Measurements from ENCODE around the gene TARBP2.

TARBP2 gene, protein sequence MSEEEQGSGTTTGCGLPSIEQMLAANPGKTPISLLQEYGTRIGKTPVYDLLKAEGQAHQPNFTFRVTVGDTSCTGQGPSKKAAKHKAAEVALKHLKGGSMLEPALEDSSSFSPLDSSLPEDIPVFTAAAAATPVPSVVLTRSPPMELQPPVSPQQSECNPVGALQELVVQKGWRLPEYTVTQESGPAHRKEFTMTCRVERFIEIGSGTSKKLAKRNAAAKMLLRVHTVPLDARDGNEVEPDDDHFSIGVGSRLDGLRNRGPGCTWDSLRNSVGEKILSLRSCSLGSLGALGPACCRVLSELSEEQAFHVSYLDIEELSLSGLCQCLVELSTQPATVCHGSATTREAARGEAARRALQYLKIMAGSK

DNA sequence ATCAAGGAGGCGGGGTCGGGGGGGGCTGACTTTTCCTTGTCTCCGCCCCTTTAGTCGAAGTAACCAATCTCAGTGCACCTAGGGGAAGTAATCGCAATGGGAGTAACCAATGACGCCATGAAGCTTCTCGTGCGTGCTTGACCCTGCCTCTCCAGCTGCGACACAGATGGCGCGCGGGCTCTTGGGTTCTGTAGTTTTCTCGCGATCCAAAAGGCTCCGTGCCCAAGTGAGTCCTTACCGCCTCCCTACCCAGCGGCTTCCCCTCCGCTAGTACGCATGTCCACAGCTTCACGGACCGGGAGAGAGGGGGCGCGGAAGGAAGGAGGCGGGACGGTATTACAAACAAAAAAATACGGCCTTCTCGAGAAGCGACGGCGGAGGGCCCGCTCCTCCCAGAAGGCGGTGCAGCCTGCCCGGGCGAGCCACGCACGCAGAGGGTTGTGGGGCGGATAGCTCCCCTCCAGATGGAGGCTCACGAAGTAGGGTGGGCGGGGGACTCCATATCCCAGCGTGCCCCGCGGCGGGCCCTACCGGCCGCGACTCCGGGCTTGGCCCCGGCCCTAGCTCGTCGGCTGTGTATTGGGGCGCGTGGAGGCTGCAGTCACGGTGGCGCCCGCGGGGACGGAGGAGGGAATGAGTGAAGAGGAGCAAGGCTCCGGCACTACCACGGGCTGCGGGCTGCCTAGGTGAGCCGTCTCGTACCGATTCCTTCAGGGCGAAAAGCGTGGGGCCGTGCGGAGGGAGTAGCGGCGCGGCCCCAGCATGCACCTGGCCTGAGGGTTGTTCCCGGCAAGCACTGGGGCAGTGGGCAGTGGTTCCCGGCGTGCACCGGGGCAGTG, at the start of gene TARBP2:
Gene TARBP2 (plus strand): TSS at position 508 of the 839 bp plus-strand sequence. CDS start 126 bp downstream, at position 634.
- DNase-seq = peak; percentile 93

DNA sequence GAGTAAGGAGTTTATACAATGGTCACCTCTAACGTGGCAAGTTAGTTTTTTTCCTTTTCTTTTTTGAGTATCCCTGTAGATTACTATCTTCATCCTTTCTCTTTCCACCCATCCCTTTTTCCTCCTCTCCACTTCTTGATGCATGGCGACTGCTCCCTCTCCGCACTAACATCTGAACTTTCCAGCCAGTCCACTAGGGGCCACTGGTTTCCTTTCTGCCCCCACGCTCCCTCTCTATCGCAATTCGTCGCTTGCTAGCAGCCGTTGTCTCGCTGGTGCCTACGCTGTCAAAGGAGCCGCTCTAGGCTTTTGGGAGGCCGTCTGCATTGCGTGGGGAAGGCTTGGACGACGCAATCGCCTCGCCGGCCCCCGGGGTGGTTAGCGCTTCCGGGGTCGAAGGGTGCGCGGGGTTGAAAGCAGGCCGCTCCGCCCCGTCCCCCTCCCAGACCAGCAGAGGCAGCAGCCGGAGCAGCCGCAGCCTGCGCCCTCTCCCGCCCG, 49.4 kb upstream of the TARBP2 start, which contains the start of gene PCBP2:
Gene PCBP2 (plus strand): TSS at position 442 of the 498 bp plus-strand sequence. CDS start 2,699 bp downstream, outside the sequence.
- peak; percentile 91 for DNase-seq

DNA sequence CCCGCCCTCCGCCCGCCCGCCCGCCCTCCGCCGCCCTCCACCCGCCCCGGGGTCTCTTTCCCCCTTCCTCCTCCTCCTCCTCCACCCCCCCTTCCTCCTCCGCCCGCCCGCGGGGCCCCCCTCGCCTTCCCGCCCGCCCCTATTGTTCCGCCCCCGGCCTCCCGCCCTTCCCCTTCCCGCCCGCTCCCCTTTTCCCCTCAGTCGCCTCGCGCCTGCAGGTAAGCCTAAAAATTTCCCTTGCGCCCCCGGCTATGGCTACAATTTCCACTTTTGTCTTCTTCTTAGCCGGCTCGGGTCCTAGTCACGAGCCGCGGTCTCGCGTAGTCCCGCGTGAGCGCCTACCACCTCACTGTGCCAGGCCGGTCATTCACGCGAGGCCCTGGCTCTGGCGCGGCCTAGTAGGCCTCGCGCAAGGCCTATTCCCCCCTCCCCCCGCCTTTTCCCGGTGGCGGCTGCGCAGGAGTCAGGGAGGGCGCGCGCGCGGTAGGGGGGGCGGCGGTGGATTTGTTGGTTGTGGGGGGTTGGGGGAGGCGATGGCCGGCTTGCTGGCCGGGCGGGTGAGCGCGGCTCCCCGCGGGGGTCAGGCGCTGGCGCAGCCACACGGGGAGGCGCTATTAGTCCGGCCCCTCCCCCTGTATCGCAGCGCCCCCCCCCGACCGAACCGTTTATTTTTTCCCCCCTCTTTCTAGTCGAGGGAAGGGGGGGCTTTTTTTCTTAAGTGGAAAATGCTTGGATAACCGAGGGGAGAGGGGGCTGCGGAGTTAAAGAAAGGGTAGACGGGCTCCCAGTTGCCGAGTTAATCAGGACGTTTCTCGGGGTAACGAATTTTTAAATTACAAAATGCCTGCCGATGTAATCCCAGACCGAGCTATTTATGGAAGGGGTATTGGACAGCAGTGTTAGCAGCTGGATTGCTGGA, 48.7 kb upstream of the TARBP2 start:
- peak; percentile 51 for DNase-seq

DNA sequence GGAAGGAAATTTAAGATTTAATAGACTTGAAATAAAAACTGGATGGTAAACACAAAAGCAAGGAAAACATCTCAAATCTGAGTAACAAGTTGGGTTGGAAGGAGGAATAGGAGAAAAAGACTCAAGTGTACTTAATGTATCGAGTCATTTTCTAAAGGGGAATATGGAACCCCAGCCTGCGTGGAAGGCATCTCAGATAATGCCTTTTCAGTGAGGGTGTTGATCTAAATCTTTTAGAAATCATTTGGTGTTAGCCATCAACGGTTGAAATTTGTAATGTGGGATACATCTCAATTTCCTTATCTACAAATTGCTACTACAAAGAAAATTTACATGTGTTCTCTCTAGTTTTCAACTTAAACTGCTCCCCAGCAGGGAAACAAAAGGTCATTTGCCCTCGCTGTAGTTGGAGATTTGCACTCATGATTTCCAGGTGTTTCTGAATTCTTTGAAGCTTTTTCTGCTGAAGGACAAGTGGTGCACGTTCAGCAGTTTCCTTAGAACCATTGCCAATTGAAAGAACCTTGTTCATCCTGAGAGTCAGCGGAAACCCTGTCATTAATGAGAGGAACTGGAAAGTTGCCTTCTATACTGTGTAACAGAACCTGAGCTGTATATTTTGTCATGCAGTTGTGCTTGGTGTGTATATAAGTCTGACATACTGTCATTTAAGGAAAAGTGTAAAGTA, 47.0 kb upstream of the TARBP2 start:
- DNase-seq = no peak

DNA sequence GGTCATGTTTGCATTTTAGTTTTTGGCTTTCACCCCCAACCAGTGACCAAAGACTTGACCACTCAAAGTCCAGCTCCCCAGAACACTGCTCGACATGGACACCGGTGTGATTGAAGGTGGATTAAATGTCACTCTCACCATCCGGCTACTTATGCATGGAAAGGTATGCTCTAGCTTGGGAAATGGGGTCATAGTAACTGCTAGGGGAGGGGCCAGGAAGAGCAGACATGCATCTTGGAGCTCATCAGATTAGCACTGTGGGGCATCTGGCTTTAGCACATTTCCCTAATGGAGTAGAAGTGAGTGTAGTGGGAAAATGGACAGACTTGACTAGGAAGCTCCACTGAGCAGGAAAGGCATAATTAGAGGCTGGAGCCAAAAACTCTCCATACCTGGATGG, 46.4 kb upstream of the TARBP2 start:
- DNase-seq = no peak

DNA sequence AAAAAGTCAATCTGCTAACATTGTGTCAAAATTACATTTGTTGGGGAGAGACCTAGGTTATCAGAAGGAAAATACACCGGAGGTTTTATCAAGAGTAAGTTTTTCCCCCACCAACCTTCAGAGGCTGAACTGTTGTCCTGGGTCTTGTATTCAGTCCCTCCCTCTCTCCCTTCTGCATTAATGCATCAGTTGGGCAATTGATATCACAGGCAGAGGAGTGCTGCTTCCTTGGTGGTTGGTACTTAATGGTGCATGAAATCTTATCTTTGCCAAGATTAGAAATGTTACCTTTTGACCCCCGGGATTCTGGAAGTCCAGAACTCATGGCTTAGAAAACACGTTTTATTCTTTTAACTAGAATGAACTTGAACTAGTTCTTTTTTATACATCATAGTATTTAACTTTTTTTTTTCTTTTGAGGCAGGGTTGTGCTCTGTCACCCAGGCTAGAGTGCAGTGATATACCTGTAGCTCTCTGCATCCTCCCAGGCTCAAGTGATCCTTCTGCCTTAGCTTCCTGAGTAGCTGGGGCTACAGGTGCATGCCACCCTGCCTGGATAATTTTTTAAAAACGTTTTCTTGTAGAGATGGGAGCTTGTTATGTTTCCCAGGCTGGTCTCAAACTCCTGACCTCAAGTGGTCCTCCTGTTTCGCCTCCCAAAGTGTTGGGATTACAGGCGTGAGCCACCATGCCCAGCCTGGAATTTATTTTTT, 44.3 kb upstream of the TARBP2 start:
- DNase-seq = no peak

DNA sequence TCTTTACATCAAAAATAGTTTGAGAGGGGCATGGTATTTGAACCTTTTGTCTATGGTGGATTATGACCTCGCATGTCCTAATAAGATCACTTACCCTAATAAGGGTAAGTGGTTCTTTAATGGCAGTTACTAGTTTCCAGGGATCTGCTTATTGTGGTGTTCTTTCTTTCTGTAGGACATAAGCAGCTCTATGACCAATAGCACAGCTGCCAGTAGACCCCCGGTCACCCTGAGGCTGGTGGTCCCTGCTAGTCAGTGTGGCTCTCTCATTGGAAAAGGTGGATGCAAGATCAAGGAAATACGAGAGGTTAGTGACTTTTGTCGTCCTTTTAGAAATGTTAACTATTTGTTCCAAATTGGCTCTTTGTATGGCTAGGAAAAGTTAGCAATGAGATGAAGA, 42.0 kb upstream of the TARBP2 start:
- DNase-seq = no peak

DNA sequence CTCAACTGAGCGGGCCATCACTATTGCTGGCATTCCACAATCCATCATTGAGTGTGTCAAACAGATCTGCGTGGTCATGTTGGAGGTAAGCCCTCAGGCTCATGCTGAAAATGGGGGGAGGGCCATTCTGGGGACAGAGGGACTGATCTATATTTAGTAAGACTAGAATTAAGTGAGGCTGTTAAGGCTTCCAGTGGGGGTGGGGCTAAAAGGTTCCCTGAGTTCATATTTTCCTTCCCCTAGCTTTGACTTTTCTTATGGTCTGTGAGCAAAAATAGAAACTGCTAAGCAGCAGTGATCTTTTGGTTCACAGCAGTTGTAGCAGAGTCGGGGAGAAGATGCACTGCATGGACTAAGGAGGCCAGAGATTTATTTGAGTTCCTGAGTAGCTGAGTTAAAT, 40.0 kb upstream of the TARBP2 start:
- no peak for DNase-seq

DNA sequence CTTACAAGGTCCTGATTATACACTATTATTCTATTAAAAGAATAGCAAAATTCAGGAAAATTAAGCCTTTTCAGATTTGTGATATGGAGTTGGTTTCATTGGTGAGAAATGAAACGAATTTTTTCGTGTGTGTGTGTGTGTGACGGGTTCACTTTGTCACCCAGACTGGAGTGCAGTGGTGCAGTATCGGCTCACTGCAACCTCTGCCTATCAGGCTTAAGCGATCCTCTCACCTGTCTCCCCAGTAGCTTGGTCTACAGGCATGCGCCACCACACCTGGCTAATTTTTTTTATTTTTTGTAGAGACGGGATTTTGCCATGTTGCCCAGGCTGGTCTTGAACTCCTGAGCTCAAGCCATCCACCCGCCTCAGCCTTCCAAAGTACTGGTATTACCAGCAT, 39.5 kb upstream of the TARBP2 start:
- no peak for DNase-seq

DNA sequence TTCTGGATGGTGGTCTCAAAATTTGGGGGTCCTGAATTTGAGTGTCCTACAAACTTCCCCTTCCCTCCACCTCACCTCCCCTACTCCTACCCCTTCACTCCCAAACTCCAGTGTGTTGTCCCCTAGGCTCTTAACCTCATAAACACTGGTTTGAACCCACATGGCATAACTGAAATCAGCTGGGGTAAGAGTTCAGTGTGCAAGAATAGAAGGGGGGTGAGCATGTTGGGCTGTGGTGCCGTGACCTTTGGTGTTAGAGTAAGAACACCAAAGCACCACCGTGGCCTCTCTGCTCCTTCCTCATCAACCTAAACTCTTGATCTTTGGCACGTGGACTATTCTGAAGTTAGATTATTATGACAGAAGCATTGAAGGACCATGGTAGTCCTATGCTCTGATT, 38.1 kb upstream of the TARBP2 start:
- DNase-seq = no peak

DNA sequence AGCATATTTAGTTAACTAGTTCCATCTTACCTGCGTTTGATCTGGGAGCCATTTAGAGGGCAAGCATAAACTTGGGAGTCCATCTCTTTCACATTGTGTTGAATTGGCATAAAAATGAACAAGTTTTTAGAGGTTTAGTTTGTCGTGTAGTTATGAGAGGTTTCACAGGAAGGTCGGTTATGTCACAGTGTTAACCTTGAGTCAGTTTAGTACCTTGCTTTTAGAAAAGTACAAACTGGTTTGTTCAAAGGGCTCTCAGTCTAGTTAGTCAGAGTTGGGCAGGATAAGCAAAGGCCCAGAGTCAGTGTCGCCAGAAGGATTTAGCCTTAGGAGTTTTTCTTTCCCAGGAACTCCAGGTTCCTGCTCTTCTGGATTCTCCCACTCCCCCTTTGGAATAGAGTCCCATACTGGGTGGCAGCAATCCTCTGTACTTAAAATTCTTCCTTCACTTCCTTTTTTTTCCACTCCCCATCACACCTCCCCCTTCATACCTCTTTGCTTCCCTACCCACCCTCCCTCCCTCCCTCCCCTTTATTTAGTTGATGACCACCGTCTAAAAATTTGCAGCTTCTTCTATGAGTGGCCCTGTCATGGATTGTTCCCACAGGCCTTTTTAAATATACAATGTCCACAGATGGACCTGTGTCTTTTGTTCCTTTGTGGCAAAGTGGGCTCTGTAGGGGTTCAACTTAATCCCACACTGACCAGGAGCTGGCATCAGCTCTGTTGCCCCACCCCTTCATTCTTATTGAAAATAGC, 37.1 kb upstream of the TARBP2 start:
- no peak for DNase-seq

DNA sequence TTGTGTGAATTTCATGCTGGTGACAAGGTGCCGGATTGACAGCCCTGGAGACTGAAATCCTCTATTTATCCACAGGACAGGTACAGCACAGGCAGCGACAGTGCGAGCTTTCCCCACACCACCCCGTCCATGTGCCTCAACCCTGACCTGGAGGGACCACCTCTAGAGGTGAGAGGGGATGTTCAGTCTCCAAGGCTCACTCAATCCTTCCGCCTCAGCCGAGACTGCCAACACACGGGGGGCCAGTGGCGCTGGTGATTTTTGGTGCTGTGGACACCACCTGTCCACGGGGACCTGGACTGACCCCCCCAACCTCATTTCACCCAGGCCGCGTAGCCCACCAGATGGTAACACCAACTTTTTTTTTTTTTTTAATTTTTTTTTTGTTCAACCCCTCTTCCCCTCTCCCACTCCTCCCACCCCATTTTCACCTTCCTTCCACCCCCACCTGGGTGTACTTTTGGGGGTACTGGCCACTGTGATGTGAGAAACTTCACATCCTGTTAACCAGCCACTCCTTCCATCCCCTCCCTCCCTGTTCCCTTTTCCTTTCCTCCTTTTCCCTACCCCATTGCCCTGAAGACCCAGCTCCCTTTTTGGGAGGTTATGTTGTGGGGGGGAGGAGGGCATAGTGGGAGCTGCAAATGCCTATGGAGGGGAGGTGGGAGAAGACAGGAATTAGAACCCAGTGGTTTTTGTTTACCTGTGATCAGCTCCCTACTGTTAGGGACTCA, 36.2 kb upstream of the TARBP2 start:
- DNase-seq = no peak

DNA sequence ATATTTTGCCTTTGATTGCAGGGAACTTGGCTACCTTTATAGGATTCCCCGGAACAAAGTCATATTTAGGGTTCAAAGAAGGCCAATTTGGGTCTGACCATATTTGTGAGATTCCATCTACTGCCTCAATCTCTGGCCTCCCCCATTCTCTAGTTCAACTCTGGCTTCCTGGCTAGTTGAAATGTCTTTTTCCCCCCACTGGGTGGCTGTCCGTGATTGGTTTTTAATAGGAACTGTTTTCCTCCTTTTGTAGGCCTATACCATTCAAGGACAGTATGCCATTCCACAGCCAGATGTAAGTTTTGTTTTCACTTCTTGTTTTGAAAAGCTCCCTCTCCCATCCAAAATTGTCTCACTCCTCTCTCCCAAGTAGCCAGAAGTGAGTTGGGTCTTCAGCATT, 35.4 kb upstream of the TARBP2 start:
- DNase-seq = no peak

DNA sequence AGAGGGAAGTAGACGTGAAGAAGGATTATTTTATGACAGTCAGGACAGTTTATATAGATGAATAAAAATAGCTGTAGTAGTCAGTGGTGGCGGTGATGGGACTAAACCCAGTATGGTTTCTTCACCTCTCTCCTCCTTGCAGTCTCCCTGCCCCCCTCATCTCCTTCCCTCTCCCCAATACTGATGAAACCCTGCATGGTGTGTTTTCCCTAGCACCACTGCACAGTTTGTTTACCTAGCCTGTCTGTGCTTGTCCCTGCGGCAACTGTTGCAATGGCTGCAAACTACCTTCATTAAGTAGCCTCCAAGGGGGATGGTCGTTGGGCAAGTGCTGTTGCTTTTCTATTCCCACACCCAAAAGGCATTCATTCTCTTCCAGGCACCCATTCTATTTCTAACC, 34.4 kb upstream of the TARBP2 start:
- DNase-seq = no peak

DNA sequence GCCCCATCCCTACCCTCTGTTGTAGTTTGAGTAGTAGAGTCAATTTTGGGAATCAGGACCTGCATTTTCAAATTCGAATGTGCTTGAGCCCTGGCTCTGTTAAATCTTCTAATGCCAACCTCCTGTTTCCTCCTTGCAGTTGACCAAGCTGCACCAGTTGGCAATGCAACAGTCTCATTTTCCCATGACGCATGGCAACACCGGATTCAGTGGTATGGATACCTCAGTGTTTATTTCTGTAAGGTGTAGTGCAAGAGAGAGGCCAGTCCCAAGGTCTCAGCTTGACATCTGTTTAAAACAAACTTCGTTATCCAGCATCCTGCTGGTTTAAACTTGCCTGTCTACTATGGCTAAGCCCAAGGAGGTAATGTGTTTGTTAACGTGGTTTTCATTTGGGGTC, 34.0 kb upstream of the TARBP2 start:
- DNase-seq = no peak

DNA sequence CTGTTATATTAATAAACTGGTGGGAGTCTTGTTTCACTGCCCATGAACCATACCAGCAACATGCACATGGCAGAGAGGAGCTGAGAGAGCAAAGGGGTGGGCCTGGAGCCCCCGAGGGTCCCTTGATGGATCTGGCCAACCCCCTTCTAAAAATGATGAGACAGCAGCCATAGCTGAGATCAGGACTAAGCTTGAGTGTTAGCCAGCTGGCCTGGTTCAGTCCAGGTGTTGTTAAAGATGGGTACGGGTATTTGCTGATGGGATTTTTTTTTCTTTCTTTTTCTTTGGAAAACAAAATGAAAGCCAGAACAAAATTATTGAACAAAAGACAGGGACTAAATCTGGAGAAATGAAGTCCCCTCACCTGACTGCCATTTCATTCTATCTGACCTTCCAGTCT, 33.2 kb upstream of the TARBP2 start:
- DNase-seq = no peak

DNA sequence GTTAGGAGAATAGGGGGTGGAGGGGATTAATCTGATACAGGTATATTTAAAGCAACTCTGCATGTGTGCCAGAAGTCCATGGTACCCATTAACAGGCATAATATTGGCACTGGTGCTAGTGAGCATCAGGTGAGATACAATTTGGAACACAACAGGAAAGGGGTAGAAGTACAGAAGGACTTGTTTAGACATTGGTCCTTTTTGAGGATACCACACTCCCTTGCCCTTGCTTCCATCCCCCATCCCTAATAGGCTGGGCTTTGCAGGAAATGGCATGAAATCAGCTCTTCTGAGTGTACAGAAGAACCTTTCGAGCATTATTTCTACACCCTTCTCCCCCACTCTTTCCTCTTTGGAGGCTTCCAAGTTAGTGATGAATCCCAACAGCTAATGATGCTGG, 32.8 kb upstream of the TARBP2 start:
- DNase-seq = no peak

DNA sequence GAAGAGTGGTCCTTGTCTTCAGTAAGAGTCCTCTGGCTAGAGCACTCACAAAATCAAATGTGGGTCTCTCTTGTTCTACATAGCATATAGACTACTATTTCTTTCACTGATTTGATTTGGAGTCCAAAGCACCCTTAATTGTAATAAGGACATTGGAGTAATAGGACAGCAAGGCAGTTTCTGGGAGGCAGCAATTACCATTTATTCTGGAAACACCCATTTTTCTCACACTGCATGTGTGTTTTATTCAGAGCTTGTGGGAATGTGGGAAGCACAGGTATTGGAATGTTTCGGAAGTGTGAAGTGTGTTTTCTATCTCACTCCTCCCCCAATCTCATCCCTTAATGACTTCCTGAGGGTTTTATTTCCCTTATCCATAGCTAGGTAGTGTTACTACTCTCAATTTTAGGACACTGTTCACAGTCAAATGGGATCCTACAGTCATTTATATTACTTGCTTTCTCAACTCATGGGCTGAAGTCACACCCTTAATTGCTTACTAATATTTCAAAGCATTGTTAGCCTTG, 29.0 kb upstream of the TARBP2 start:
- no peak for DNase-seq

DNA sequence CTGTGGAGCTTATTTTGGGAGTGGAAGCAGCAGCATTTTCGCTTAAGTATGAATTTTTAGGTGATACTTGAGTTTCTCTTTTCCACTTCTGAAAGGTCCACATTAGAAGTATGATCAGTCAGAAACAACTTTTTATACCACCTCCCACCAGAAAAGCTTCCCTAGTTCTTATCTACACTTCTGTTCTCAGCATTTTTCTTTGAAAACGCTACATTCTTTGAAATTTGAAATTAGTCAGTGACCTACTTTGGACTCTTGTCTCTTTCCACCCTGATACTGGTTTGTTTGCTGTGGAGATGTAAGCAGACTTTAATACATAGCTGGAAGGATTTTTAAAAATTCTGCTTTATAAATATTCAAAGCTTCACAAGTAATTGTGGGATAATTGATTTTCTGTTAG, 27.0 kb upstream of the TARBP2 start:
- no peak for DNase-seq

DNA sequence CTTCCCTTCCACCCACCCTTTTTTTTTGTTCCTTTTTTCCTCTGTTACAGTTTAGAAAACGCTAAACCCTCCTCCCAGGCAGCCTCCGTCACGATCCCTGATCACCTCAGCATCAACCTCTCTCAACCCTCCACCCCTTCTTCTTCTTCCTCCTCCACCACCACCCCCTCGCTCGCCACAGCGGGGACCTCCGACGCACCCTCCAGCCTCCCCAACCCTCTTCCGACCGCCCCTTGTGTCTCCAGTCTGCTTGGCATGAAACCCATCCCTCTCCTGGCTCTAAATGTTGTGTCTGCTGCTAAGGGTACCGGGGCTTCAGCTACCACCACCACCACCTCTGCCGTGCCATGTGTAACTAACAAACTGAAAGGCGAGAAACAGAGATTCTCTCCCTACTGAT, 26.3 kb upstream of the TARBP2 start:
- DNase-seq = no peak

All from 8988T (cell line).